Measurements from ENCODE around the gene CD2BP2.

CD2BP2 gene

GRCh38 chr16:30379158-30379783, 24.2 kb upstream of the CD2BP2 start:
- in situ Hi-C loops (cut with MboI; ENCODE audit: low sequenced_read_pairs) = no loop called here

- in situ Hi-C loops (cut with MboI; ENCODE audit: low sequenced_read_pairs) = no loop called here
These were observed 23.4 kb upstream of the CD2BP2 start for GRCh38 chr16:30378236-30379157.

DNA sequence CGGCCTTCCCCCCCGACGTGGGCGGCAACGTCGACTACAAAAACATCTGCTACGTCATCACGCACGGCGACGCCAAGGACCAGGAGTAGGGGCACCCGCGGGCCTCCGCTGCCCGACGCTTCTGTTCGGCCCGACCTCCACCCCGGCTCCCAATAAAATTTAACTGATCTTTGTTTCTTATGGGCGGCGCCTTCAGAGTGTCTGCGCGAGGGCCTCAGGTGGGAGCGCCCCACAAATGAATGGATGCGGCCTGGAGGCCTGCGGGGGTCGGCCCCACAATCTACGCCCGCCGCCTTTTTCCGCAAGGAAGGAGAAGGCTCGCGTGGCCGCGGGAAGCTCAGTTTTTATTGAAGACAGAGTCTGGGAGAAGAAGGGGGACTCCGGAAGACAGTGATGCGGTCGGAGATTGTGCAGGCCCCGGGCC, 22.7 kb upstream of the CD2BP2 start:
- in situ Hi-C loops (cut with MboI; ENCODE audit: low sequenced_read_pairs) = no loop called here

DNA sequence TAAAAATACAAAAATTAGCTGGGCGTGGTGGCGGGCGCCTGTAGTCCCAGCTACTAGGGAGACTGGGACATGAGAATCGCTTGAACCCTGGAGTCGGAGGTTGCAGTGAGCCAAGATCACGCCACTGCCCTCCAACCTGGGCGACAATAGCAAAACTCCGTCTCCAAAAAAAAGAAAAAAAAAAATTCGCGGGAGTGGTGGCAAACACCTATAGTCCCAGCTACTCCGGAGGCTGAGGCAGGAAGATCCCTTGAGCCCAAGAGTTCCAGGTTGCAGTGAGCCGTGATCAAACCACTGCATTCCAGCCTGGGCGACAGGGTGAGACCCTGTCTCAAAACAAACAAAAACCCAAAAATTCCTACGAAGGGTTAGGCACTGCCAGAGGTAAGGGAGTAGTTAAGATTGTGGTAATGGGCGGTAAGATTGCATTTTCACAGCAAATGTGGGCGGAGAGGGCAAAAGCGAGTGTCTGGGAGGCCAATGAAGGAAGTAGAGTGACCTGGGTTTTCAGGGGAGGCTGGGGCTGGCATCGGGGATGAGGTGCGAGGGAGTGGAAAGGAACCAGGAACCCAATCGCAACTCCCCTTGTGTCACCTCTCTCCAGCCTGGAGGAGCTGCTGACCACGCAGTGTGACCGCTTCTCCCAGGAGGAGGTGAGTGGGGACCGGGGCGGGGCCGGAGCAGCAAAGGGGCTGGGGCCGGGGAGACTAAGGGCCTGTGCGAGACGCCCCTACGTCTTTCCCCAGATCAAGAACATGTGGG, 22.1 kb upstream of the CD2BP2 start:
- in situ Hi-C loops (cut with MboI; ENCODE audit: low sequenced_read_pairs) = no loop called here

DNA sequence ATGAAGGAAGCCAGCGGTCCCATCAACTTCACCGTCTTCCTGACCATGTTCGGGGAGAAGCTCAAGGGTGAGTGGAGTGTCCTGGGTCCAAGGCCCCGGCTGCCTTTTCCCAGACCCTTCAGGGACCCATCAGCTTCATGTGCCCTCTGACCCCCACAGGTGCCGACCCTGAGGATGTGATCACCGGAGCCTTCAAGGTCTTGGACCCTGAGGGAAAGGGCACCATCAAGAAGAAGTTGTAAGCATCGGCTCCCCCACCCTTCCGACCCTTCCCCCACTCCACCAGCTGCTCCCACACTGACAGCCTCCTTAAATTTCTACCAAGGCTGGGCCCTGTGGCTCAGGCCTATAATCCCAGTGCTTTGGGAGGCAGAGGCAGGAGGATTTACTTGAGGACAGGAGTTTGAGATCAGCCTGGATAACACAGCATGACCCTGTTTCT, 21.4 kb upstream of the CD2BP2 start:
- in situ Hi-C loops (cut with MboI; ENCODE audit: low sequenced_read_pairs) = no loop called here

GRCh38 chr16:30375864-30376263, 20.8 kb upstream of the CD2BP2 start:
- in situ Hi-C loops (cut with MboI; ENCODE audit: low sequenced_read_pairs) = no loop called here

GRCh38 chr16:30374538-30374937, 19.4 kb upstream of the CD2BP2 start, which contains the start of gene MYL11:
Gene MYL11, plus strand, starts transcription at chr16:30374802. Its CDS starts 56 bp downstream, at chr16:30374858.
- in situ Hi-C loops (cut with MboI; ENCODE audit: low sequenced_read_pairs) = no loop called here

DNA sequence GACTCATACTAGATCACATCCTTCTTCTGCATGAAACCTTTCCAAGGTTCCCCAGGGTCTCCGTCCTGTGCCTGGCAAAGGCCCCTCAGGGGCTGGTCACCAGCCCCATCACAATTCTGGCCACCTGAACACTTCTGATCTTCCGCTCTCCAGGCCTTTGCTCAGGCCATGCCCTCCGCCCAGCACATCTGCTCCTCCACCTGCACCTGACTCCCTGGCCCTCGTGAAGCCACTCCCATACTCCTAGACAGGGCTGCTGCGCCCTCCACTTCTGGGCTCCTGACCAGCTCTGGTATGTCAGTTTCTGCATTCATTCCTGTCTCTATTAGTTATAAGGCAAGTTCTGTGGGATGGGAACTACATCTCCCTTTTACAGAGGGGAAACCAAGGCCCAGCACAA, 17.6 kb upstream of the CD2BP2 start:
- in situ Hi-C loops (cut with MboI; ENCODE audit: low sequenced_read_pairs) = no loop called here

DNA sequence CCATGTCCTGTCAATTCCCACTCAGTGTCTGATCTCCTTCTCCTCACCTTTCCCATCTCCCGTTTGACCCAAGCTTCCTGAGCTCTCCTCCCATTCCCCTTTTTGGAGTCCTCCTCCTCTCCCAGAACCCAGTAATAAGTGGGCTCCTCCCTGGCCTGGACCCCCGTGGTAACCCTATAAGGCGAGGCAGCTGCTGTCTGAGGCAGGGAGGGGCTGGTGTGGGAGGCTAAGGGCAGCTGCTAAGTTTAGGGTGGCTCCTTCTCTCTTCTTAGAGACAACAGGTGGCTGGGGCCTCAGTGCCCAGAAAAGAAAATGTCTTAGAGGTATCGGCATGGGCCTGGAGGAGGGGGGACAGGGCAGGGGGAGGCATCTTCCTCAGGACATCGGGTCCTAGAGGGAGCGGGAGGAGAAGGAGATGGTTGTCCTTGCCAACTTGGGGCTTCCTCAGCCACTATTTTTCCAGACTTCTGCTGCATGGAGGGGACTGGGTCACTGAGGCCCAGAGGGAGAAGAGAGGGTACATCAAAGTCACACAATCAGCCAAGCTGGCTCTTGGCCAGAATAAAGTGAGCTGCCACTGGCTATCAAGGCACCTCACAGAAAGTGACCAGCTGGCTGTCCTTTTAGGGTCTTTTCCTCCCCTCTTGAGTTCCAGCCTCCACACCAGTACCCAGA, 17.1 kb upstream of the CD2BP2 start:
- in situ Hi-C loops (cut with MboI; ENCODE audit: low sequenced_read_pairs) = no loop called here

- in situ Hi-C loops (cut with MboI; ENCODE audit: low sequenced_read_pairs) = no loop called here
These were observed 16.2 kb upstream of the CD2BP2 start for GRCh38 chr16:30371248-30371816.

DNA sequence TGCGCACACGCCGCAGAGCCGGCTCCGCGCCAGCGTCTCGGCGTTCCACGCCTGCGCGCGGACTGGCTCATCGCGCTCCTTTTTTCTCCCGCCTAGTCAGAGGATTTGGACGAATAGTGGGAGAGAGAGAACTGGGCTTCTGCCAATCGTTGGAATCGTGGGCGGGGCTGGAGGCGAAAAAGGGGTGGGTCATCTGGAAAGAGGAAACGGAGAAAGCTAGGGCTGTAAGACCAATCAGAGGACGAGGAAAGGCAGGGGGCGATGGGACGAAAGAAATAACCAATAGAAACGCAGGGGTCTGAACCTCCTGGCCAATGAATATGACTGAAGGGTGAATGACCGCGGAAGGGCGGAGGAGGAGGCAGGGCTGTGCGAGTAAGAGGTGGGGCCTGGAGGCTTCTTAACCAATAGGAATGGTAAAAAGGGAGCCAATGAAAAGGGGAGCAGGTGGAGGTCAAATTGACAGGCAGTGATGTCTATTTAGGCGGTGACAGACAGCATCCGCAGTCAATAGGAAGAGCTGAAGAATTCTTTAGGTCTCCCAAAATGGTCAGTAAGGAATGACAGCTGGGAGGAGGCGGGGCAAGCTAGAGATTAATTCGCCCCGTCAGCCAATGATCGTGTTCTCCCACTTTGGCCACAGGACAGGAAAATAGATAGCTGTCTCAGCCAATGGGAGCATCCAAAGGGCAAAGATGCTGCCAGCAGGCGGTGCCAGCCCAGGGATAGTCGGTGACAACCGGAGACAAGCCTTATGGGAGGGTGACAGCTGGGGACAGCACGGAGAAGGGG, 15.5 kb upstream of the CD2BP2 start, which contains the start of gene TBC1D10B:
TSS of gene TBC1D10B (minus strand) at position 39 of the 792 bp plus-strand sequence. CDS start 311 bp downstream, outside the sequence.
- in situ Hi-C loops (cut with MboI; ENCODE audit: low sequenced_read_pairs) = no loop called here

GRCh38 chr16:30369938-30370455, 14.9 kb upstream of the CD2BP2 start:
- in situ Hi-C loops (cut with MboI; ENCODE audit: low sequenced_read_pairs) = no loop called here

DNA sequence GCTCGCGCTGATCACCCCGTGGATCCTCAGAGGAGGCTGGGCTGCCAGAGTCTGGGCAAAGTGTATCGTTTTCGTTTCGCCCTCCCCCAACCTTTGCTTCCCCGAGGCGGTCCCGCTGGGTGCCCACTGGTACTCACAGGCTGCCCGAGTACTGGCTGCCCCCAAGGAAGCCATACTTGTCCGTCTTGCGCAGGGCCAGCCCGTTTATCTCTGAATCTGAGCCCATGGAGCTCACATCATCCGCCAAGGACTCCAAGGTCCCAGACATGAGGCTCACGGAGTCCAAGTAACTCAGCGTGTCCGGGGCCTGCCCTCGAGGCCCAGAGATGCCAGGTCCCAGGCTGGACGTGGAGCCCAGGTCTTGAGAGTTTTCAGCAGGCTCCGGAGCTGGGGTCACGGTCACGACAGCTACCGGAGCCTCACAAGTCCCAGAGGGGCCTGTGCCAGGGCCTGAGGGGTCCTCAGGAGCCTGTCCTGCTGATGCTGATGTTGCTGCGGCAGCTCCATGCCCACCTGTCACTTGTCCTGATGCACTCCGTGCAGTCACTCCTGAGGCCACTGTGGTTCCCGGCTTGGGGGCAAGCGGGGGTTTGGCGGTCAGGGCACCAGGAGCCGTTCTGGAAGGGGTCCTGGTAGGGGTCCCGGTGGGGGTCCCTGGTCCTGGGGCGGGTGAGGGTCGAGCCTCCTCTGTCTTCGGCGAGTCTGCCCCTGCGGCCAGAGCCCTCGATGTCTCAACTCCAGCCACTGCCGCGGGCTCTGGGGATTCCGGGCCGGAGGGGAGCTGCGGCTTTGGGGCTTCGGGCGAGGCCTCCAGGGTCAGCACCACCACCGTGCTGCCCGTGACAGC, 14.2 kb upstream of the CD2BP2 start:
- in situ Hi-C loops (cut with MboI; ENCODE audit: low sequenced_read_pairs) = no loop called here

GRCh38 chr16:30368792-30369090, 13.6 kb upstream of the CD2BP2 start:
- in situ Hi-C loops (cut with MboI; ENCODE audit: low sequenced_read_pairs) = no loop called here

GRCh38 chr16:30368122-30368791, 13.1 kb upstream of the CD2BP2 start:
- in situ Hi-C loops (cut with MboI; ENCODE audit: low sequenced_read_pairs) = no loop called here

DNA sequence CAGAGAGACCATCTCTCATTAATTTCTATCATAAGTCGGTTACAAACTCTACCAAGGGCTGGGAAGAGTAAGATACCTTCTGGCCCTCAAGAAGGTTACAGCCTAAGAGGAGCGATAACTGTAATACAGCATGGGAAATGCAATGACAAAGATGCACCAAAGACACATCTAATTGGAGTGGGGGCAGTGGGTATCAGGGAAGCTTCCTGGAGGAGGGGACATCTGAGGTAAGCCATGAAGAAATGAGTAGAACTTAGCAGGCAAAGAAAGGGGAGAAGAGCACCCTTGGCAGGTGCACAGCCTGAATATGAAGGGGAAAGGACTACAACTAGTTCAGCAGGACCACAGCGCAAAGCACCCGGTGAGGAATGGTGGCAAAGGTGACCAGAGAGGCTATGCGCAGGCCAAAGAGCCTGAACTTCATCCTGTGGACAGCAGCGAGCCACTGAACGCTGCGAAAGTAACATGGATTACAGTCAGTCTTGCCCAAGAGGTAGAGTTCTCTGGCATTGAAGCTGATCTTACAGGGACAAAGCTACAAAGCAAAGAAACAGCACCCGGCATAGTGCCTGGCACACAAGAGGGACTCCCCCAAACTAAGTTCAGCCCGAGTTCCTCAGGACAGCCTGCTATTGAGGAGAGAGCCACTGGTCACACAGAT, 12.4 kb upstream of the CD2BP2 start:
- in situ Hi-C loops (cut with MboI; ENCODE audit: low sequenced_read_pairs) = no loop called here

GRCh38 chr16:30366511-30366910, 11.4 kb upstream of the CD2BP2 start:
- in situ Hi-C loops (cut with MboI; ENCODE audit: low sequenced_read_pairs) = no loop called here
